ENCODE measurements around the gene MRPL57.
"Not testable (repeated sequence)": the region's sequence is repeated elsewhere in the genome, so short reads cannot be mapped to it uniquely, and the experiment has no call there.

The MRPL57 gene

DNA sequence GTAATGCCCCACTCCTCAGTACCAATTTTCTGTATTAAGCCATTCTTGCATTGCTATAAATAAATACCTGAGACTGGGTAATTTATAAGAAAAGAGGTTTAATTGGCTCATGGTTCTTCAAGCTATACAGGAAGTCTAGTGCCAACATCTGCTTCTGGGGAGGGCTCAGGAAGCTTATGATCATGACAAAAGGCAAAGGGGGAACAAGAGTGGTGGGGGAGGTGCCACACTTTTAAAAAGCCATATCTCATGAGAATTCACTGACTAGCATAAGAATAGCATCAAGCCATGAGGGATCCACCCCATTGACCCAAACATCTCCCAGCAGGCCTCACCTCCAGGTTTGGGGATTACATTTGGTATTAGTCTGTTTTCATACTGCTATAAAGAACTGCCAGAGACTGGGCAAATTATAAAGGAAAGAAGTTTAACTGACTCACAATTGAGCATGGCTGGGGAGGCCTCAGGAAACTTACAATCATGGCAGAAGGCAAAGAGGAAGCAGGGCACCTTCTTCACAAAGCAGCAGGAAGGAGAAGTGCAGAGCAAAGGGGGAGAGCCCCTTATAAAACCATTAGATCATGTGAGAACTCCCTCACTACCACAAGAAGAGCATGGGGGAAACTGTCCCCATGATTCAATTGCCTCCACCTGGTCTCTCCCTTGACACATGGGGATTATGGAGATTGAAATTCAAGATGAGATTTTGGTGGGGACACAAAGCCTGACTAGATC, 25.2 kb downstream of the MRPL57 start:
- H3K9me3 ChIP-seq (ENCODE audit: insufficient read depth, low read length): peaks cover 29% of the 10 kb centered on the region
- DNase-seq (ENCODE audit: low read depth, low spot score); H3K27me3 ChIP-seq (ENCODE audit: insufficient read depth, insufficient read length); H3K4me3 ChIP-seq (ENCODE audit: insufficient read length, low read depth); H3K4me1 ChIP-seq (ENCODE audit: insufficient read depth, insufficient read length); H3K9ac ChIP-seq (ENCODE audit: insufficient read length, low read depth); H3K36me3 ChIP-seq (ENCODE audit: insufficient read depth, insufficient read length, low read length): not testable (repeated sequence)

DNA sequence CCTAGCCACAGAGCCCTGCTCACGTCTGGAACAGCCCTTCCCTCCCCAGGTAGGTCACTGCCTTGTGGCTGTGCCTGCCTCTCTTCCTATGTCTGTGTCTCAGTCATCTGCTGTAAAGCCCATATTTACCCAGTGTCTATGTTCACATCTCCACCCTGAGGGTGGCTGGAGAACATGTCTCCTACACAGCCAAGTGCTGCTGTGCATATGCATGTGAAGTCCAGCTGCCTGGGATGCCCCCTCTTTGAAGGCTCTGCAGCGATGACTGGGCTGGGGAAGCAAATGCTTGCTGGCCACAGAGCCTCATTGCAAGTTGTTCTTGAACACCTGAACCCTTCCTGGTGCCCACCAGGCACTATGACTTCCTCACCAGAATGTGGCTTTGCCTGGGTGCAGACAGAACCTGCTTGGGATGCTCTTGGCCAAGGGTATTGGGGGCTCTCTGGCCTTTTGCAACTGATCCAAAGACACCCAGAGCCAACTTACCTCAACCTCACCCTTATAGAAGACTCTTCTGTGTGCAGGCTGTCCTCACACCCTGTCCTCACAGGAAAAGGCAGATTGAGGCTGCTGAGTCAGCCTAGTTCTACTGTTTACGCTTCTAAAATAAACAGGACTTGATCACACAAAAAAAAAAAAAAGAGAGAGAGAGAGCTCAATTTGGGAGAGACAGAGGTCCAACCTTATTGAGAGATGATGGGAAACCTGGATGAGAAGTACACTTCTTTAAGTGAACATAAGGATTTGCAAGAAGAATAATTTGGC, 26.5 kb downstream of the MRPL57 start:
- H3K4me1 ChIP-seq (ENCODE audit: insufficient read depth, insufficient read length): no peaks in the 10 kb centered on the region
- no peak overlapping the region for H3K4me3 ChIP-seq (ENCODE audit: insufficient read length, low read depth)
- no peaks in the 10 kb centered on the region for H3K27me3 ChIP-seq (ENCODE audit: insufficient read depth, insufficient read length)
- DNase-seq (ENCODE audit: low read depth, low spot score): no peak
- peaks cover 33% of the 10 kb centered on the region for H3K9me3 ChIP-seq (ENCODE audit: insufficient read depth, low read length)
- no peak overlapping the region for H3K9ac ChIP-seq (ENCODE audit: insufficient read length, low read depth)
- no peaks in the 10 kb centered on the region for H3K36me3 ChIP-seq (ENCODE audit: insufficient read depth, insufficient read length, low read length)
- TF ChIP-seq SUZ12 (IDR thresholded peaks at IDR 0.05; ENCODE audit: extremely low read depth, insufficient read depth, insufficient read length) (no peak), ZNF274 (IDR thresholded peaks at IDR 0.05; ENCODE audit: low read depth, low read length) (no peak), YY1 (IDR thresholded peaks at IDR 0.05; ENCODE audit: insufficient read depth, insufficient read length) (no peak)

DNA sequence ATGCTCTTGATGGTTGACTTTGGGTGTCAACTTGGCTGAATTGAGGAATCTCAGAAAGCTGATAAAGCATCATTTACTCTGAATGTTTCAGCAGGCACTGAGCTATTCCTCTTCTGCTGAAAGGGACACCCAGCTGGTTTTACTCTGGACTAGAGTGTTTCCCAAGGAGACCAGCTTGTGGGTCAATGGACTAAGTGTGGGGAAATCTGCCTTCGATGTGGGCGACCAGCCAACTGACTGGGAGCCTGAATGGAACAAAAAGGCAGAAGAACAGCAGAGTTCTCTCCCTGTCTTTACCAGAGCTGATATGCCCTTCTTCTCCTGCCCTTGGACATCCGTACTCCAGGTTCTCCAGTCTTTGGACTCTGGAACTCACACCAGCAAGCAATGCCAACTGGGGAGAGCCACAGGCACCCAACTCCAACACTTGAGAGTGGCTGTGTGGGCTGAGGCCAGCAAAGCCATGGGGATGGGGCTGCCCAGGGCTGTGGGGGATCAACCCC, 32.2 kb downstream of the MRPL57 start:
- no peak overlapping the region for H3K9ac ChIP-seq (ENCODE audit: insufficient read length, low read depth)
- no peak overlapping the region for H3K4me3 ChIP-seq (ENCODE audit: insufficient read length, low read depth)

DNA sequence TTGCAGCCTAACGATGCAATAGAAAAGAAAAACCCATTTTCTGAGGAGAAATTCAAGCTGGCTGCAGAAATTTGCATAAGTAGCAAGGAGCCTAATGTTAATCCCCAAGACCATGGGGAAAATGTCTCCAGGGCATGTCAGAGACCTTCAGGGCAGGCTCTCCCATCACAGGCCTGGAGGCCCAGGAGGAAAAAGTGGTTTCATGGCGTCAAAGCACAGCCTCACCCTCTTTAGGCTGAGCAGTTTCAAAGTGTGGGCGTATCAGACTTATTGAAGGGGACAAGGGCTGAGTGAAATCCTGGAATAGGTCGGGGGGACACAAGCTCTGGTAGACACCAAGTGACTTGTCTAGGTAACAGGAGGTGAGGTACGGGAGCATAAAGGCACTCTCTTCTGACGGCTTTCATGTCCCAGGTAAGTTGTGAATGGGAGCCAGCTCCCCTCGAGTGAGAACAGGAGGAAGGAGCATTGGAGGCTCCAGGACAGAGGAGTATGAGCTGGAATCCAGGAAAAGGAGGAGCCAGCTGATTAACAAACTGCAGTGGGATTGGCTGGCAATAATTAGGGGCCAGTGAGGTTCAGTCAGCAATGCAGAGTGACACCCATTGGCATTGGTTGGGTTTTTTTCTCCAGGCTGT, 35.8 kb downstream of the MRPL57 start:
- Histone ChIP-seq H3K9me3 (ENCODE audit: insufficient read depth, low read length) (peaks cover 10% of the 10 kb centered on the region; the same call in 1 of the 2 replicates), H3K27me3 (ENCODE audit: insufficient read depth, insufficient read length) (no peaks in the 10 kb centered on the region), H3K36me3 (ENCODE audit: insufficient read depth, insufficient read length, low read length) (no peaks in the 10 kb centered on the region), H3K9ac (ENCODE audit: insufficient read length, low read depth) (no peak overlapping the region), H3K4me1 (ENCODE audit: insufficient read depth, insufficient read length) (no peaks in the 10 kb centered on the region), H3K4me3 (ENCODE audit: insufficient read length, low read depth) (no peak overlapping the region)
- DNase-seq (ENCODE audit: low read depth, low spot score): no peak
- TF ChIP-seq YY1 (IDR thresholded peaks at IDR 0.05; ENCODE audit: insufficient read depth, insufficient read length): no peak
- no peak for TF ChIP-seq SUZ12 (IDR thresholded peaks at IDR 0.05; ENCODE audit: extremely low read depth, insufficient read depth, insufficient read length)
- no peak for TF ChIP-seq ZNF274 (IDR thresholded peaks at IDR 0.05; ENCODE audit: low read depth, low read length)

More for the DNA sequence above, 32.2 kb downstream of the MRPL57 start:
- H3K4me1 ChIP-seq (ENCODE audit: insufficient read depth, insufficient read length): no peaks in the 10 kb centered on the region
- peaks cover 19% of the 10 kb centered on the region for H3K9me3 ChIP-seq (ENCODE audit: insufficient read depth, low read length)
- no peaks in the 10 kb centered on the region for H3K27me3 ChIP-seq (ENCODE audit: insufficient read depth, insufficient read length)
- no peak for DNase-seq (ENCODE audit: low read depth, low spot score)
- no peak for TF ChIP-seq ZNF274 (IDR thresholded peaks at IDR 0.05; ENCODE audit: low read depth, low read length)
- no peak for TF ChIP-seq YY1 (IDR thresholded peaks at IDR 0.05; ENCODE audit: insufficient read depth, insufficient read length)
- no peak for TF ChIP-seq SUZ12 (IDR thresholded peaks at IDR 0.05; ENCODE audit: extremely low read depth, insufficient read depth, insufficient read length)
- H3K36me3 ChIP-seq (ENCODE audit: insufficient read depth, insufficient read length, low read length): no peaks in the 10 kb centered on the region

DNA sequence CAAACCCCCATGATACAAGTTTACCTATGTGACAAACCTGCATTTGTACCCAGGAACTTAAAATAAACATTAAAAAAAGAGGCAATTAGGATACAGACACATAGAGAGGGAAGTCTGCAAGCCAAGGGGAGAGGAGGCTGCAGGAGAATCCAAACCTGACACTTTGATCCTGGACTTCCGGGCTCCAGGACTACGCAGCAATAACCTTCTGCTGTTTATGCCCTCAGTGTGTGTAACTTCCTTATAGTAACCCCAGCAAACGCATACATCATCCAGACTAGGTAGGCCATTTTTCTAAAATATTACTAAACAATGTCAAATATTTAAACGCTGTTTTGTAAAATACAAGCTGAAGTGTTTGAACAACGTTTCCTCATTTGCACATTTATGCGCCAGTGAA, 39.0 kb downstream of the MRPL57 start:
- H3K27me3 ChIP-seq (ENCODE audit: insufficient read depth, insufficient read length); H3K4me3 ChIP-seq (ENCODE audit: insufficient read length, low read depth); DNase-seq (ENCODE audit: low read depth, low spot score); H3K4me1 ChIP-seq (ENCODE audit: insufficient read depth, insufficient read length); H3K36me3 ChIP-seq (ENCODE audit: insufficient read depth, insufficient read length, low read length); H3K9ac ChIP-seq (ENCODE audit: insufficient read length, low read depth): not testable (repeated sequence)
- peaks cover 10% of the 10 kb centered on the region; the same call in 1 of the 2 replicates for H3K9me3 ChIP-seq (ENCODE audit: insufficient read depth, low read length)

DNA sequence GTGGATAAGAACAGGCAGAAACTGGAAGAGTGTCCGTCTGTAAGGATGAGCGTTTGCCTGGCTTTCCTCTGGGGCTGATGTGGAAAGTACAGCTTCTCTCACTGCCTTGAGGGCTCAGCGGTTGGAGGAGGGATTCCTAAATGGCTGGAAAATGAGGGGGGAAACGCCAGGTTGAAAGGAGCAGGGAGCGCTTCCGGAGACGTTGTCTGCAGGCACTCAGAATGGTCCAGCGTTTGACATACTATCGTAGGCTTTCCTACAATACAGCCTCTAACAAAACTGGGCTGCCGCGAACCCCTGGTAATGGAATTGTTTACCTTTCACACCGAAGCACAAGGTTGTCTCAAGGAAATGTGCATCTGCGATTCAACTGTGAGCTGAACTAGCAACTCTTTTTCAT, 39.9 kb downstream of the MRPL57 start:
- Histone ChIP-seq H3K9me3 (ENCODE audit: insufficient read depth, low read length) (peaks cover 10% of the 10 kb centered on the region; the same call in 1 of the 2 replicates), H3K4me1 (ENCODE audit: insufficient read depth, insufficient read length) (no peaks in the 10 kb centered on the region), H3K27me3 (ENCODE audit: insufficient read depth, insufficient read length) (no peaks in the 10 kb centered on the region), H3K36me3 (ENCODE audit: insufficient read depth, insufficient read length, low read length) (no peaks in the 10 kb centered on the region), H3K9ac (ENCODE audit: insufficient read length, low read depth) (no peak overlapping the region), H3K4me3 (ENCODE audit: insufficient read length, low read depth) (no peak overlapping the region)
- DNase-seq (ENCODE audit: low read depth, low spot score): no peak
- TF ChIP-seq YY1 (IDR thresholded peaks at IDR 0.05; ENCODE audit: insufficient read depth, insufficient read length) (no peak), ZNF274 (IDR thresholded peaks at IDR 0.05; ENCODE audit: low read depth, low read length) (no peak), SUZ12 (IDR thresholded peaks at IDR 0.05; ENCODE audit: extremely low read depth, insufficient read depth, insufficient read length) (no peak)

DNA sequence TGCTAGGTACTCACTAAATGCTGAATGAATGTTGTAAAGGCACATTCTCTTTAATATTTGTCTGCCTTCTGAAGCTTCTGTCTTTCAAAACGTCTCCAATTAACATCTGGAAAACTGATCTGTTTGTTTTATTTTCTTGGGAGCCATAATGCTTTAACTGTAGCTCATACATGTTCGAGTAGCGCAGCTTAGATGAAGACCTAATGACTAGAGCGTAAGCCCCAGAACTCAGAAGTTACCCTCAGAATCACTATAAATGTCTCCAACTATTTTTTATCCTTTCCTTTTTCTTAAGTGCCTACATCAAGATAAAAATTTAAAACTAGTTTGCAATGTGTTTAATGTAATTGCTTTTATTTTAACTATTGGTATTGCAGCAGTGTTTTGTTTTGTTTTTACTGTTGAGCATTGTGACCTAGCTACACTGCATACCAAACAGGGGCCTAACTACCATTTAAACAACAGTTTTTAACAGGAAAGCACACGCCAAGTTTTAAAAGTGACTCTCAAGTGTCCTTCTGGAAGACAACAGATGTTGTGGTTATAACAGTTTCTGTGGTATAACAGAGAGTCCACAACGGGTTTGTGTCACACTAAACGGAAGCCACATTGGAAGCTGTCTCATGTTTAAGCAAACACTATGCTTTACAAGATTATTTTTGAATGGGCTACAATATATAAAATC, 42.0 kb downstream of the MRPL57 start:
- H3K36me3 ChIP-seq (ENCODE audit: insufficient read depth, insufficient read length, low read length): no peaks in the 10 kb centered on the region
- no peaks in the 10 kb centered on the region for H3K4me1 ChIP-seq (ENCODE audit: insufficient read depth, insufficient read length)
- H3K9ac ChIP-seq (ENCODE audit: insufficient read length, low read depth): no peak overlapping the region
- H3K9me3 ChIP-seq (ENCODE audit: insufficient read depth, low read length): no peaks in the 10 kb centered on the region
- no peak overlapping the region for H3K4me3 ChIP-seq (ENCODE audit: insufficient read length, low read depth)
- no peak for TF ChIP-seq ZNF274 (IDR thresholded peaks at IDR 0.05; ENCODE audit: low read depth, low read length)
- TF ChIP-seq SUZ12 (IDR thresholded peaks at IDR 0.05; ENCODE audit: extremely low read depth, insufficient read depth, insufficient read length): no peak
- TF ChIP-seq YY1 (IDR thresholded peaks at IDR 0.05; ENCODE audit: insufficient read depth, insufficient read length): no peak
- H3K27me3 ChIP-seq (ENCODE audit: insufficient read depth, insufficient read length): no peaks in the 10 kb centered on the region
- no peak for DNase-seq (ENCODE audit: low read depth, low spot score)
